ENCODE results near the gene GALNT2. TPM values are rescaled to one million over a fixed set of nuclear protein-coding genes. Genes with fewer than 3 reads are reported as not detected.

GALNT2 gene
- total RNA-seq, 5 donors from 2014 or later (not counting 1 experiment from before 2014, with no cell fraction given), result 22.2 to 29.7 (median 23.5) TPM

- DNase-seq (no peak), ATAC-seq (replicated peaks in 1 of 4) (no peak)
- peaks cover 0 to 13% of the 10 kb centered on the region in 2 experiments for H3K27me3 ChIP-seq (replicated peaks in 1 of 2; ENCODE audit: control insufficient read depth in 2 of 2, extremely low read depth in 1 of 2, insufficient read depth in 2 of 2, low read length in 1 of 2)
- H3K36me3 Mint-ChIP-seq, result no peaks in the 10 kb centered on the region
- H3K4me3 Mint-ChIP-seq, result no peak overlapping the region
- no peak overlapping the region for H3K27ac ChIP-seq (ENCODE audit: low read length)
- H3K36me3 ChIP-seq (ENCODE audit: control insufficient read depth in 2 of 2, extremely low read depth in 1 of 2, insufficient read depth in 1 of 2, low read length in 1 of 2), result no peaks in the 10 kb centered on the region
- CTCF ChIA-PET, result no interaction called here
- H3K27me3 Mint-ChIP-seq, result peaks cover 0 to 6% of the 10 kb centered on the region in 2 donors
- no peaks in the 10 kb centered on the region for H3K9me3 ChIP-seq
- no peaks in the 10 kb centered on the region for H3K9me3 Mint-ChIP-seq
- 73% methylated on average over 11 of the region's 15 CpGs for WGBS (ENCODE audit: insufficient coverage)
- H3K4me3 ChIP-seq (ENCODE audit: control insufficient read depth in 1 of 2, extremely low read depth in 1 of 2, low read length in 1 of 2), result no peak overlapping the region
- no peak overlapping the region for H3K27ac Mint-ChIP-seq
- POLR2A ChIA-PET, result no interaction called here
- H3K4me1 ChIP-seq (ENCODE audit: control insufficient read depth in 1 of 2, extremely low read depth in 1 of 2, insufficient read depth in 2 of 2, low read length in 2 of 2), result no peaks in the 10 kb centered on the region
- H3K4me1 Mint-ChIP-seq, result no peaks in the 10 kb centered on the region
Measured at GRCh38 chr1:230299191-230300006, 232.4 kb downstream of the GALNT2 start.

GRCh38 chr1:230300322-230301301, 233.6 kb downstream of the GALNT2 start:
- Histone ChIP-seq H3K27ac (ENCODE audit: low read length) (no peak overlapping the region), H3K27me3 (replicated peaks in 1 of 2; ENCODE audit: control insufficient read depth in 2 of 2, extremely low read depth in 1 of 2, insufficient read depth in 2 of 2, low read length in 1 of 2) (peaks cover 0 to 13% of the 10 kb centered on the region in 2 experiments), H3K9me3 (no peaks in the 10 kb centered on the region), H3K4me3 (ENCODE audit: control insufficient read depth in 1 of 2, extremely low read depth in 1 of 2, low read length in 1 of 2) (no peak overlapping the region), H3K36me3 (ENCODE audit: control insufficient read depth in 2 of 2, extremely low read depth in 1 of 2, insufficient read depth in 1 of 2, low read length in 1 of 2) (no peaks in the 10 kb centered on the region), H3K4me1 (ENCODE audit: control insufficient read depth in 1 of 2, extremely low read depth in 1 of 2, insufficient read depth in 2 of 2, low read length in 2 of 2) (no peaks in the 10 kb centered on the region)
- ATAC-seq (replicated peaks in 1 of 4) (no peak), DNase-seq (no peak)
- POLR2A ChIA-PET, result interaction anchor here in 1 of 2 donors (0.6 kb wide), 1 partner anchor 1049 kb away, joined by 3 read pairs; no protein-coding TSS in a partner anchor
- no peaks in the 10 kb centered on the region for H3K27me3 Mint-ChIP-seq
- no peaks in the 10 kb centered on the region for H3K36me3 Mint-ChIP-seq
- CTCF ChIA-PET, result no interaction called here
- no peak overlapping the region for H3K27ac Mint-ChIP-seq
- no peak overlapping the region for H3K4me3 Mint-ChIP-seq
- no peaks in the 10 kb centered on the region for H3K4me1 Mint-ChIP-seq
- H3K9me3 Mint-ChIP-seq, result no peaks in the 10 kb centered on the region
- WGBS (ENCODE audit: insufficient coverage), result 59% methylated on average over 3 of the region's 26 CpGs

- 90% methylated on average over 8 of the region's 8 CpGs for WGBS (ENCODE audit: insufficient coverage)
- no peak for DNase-seq
- no peaks in the 10 kb centered on the region for H3K9me3 ChIP-seq
- no peaks in the 10 kb centered on the region for H3K36me3 Mint-ChIP-seq
- H3K4me3 Mint-ChIP-seq, result no peak overlapping the region
- no peaks in the 10 kb centered on the region for H3K36me3 ChIP-seq (ENCODE audit: control insufficient read depth in 2 of 2, extremely low read depth in 1 of 2, insufficient read depth in 1 of 2, low read length in 1 of 2)
- H3K27me3 ChIP-seq (replicated peaks in 1 of 2; ENCODE audit: control insufficient read depth in 2 of 2, extremely low read depth in 1 of 2, insufficient read depth in 2 of 2, low read length in 1 of 2), result peaks cover 0 to 7% of the 10 kb centered on the region in 2 experiments
- H3K27me3 Mint-ChIP-seq, result no peaks in the 10 kb centered on the region
- no peak overlapping the region for H3K4me3 ChIP-seq (ENCODE audit: control insufficient read depth in 1 of 2, extremely low read depth in 1 of 2, low read length in 1 of 2)
- CTCF ChIA-PET, result no interaction called here
- no peak overlapping the region for H3K27ac ChIP-seq (ENCODE audit: low read length)
- no peaks in the 10 kb centered on the region for H3K9me3 Mint-ChIP-seq
- H3K27ac Mint-ChIP-seq, result no peak overlapping the region
- POLR2A ChIA-PET, result no interaction called here
- no peaks in the 10 kb centered on the region for H3K4me1 ChIP-seq (ENCODE audit: control insufficient read depth in 1 of 2, extremely low read depth in 1 of 2, insufficient read depth in 2 of 2, low read length in 2 of 2)
- ATAC-seq (replicated peaks in 1 of 4), result no peak
- peaks cover 0 to 3% (median 2%) of the 10 kb centered on the region in 3 donors for H3K4me1 Mint-ChIP-seq
Measured at GRCh38 chr1:230301322-230301721, 234.3 kb downstream of the GALNT2 start.

GRCh38 chr1:230301822-230302221, 234.8 kb downstream of the GALNT2 start:
- no peaks in the 10 kb centered on the region for H3K27me3 Mint-ChIP-seq
- POLR2A ChIA-PET, result no interaction called here
- no peak overlapping the region for H3K27ac Mint-ChIP-seq
- H3K27ac ChIP-seq (ENCODE audit: low read length), result no peak overlapping the region
- H3K9me3 ChIP-seq, result no peaks in the 10 kb centered on the region
- H3K4me3 Mint-ChIP-seq, result no peak overlapping the region
- no peaks in the 10 kb centered on the region for H3K36me3 Mint-ChIP-seq
- no peak overlapping the region for H3K4me3 ChIP-seq (ENCODE audit: control insufficient read depth in 1 of 2, extremely low read depth in 1 of 2, low read length in 1 of 2)
- no peak for ATAC-seq (replicated peaks in 1 of 4)
- H3K9me3 Mint-ChIP-seq, result no peaks in the 10 kb centered on the region
- peaks cover 0 to 6% of the 10 kb centered on the region in 2 experiments for H3K27me3 ChIP-seq (replicated peaks in 1 of 2; ENCODE audit: control insufficient read depth in 2 of 2, extremely low read depth in 1 of 2, insufficient read depth in 2 of 2, low read length in 1 of 2)
- H3K4me1 Mint-ChIP-seq, result peaks cover 0 to 3% (median 2%) of the 10 kb centered on the region in 3 donors
- no peak for DNase-seq
- no peaks in the 10 kb centered on the region for H3K36me3 ChIP-seq (ENCODE audit: control insufficient read depth in 2 of 2, extremely low read depth in 1 of 2, insufficient read depth in 1 of 2, low read length in 1 of 2)
- WGBS (ENCODE audit: insufficient coverage), result 83% methylated on average over 6 of the region's 6 CpGs
- CTCF ChIA-PET, result no interaction called here
- no peaks in the 10 kb centered on the region for H3K4me1 ChIP-seq (ENCODE audit: control insufficient read depth in 1 of 2, extremely low read depth in 1 of 2, insufficient read depth in 2 of 2, low read length in 2 of 2)

- Mint-ChIP-seq H3K27ac (no peak overlapping the region), H3K4me1 (peaks cover 0 to 3% (median 2%) of the 10 kb centered on the region in 3 donors), H3K36me3 (no peaks in the 10 kb centered on the region), H3K4me3 (no peak overlapping the region), H3K9me3 (no peaks in the 10 kb centered on the region), H3K27me3 (no peaks in the 10 kb centered on the region)
- Histone ChIP-seq H3K9me3 (no peaks in the 10 kb centered on the region), H3K4me3 (ENCODE audit: control insufficient read depth in 1 of 2, extremely low read depth in 1 of 2, low read length in 1 of 2) (no peak overlapping the region), H3K36me3 (ENCODE audit: control insufficient read depth in 2 of 2, extremely low read depth in 1 of 2, insufficient read depth in 1 of 2, low read length in 1 of 2) (no peaks in the 10 kb centered on the region), H3K27me3 (replicated peaks in 1 of 2; ENCODE audit: control insufficient read depth in 2 of 2, extremely low read depth in 1 of 2, insufficient read depth in 2 of 2, low read length in 1 of 2) (peaks cover 0 to 6% of the 10 kb centered on the region in 2 experiments), H3K4me1 (ENCODE audit: control insufficient read depth in 1 of 2, extremely low read depth in 1 of 2, insufficient read depth in 2 of 2, low read length in 2 of 2) (no peaks in the 10 kb centered on the region), H3K27ac (ENCODE audit: low read length) (no peak overlapping the region)
- no peak for ATAC-seq (replicated peaks in 1 of 4)
- ChIA-PET CTCF (no interaction called here), POLR2A (no interaction called here)
- no peak for DNase-seq
- WGBS (ENCODE audit: insufficient coverage), result 77% methylated on average over 3 of the region's 6 CpGs
Measured at GRCh38 chr1:230303069-230303468, 236.0 kb downstream of the GALNT2 start.

- Histone ChIP-seq H3K27ac (ENCODE audit: low read length) (no peak overlapping the region), H3K9me3 (no peaks in the 10 kb centered on the region), H3K27me3 (replicated peaks in 1 of 2; ENCODE audit: control insufficient read depth in 2 of 2, extremely low read depth in 1 of 2, insufficient read depth in 2 of 2, low read length in 1 of 2) (peaks cover 0 to 10% of the 10 kb centered on the region in 2 experiments), H3K4me1 (ENCODE audit: control insufficient read depth in 1 of 2, extremely low read depth in 1 of 2, insufficient read depth in 2 of 2, low read length in 2 of 2) (no peaks in the 10 kb centered on the region), H3K36me3 (ENCODE audit: control insufficient read depth in 2 of 2, extremely low read depth in 1 of 2, insufficient read depth in 1 of 2, low read length in 1 of 2) (no peaks in the 10 kb centered on the region), H3K4me3 (ENCODE audit: control insufficient read depth in 1 of 2, extremely low read depth in 1 of 2, low read length in 1 of 2) (no peak overlapping the region)
- H3K27me3 Mint-ChIP-seq, result no peaks in the 10 kb centered on the region
- no peaks in the 10 kb centered on the region for H3K36me3 Mint-ChIP-seq
- WGBS (ENCODE audit: insufficient coverage), result 45% methylated on average over 4 of the region's 6 CpGs
- H3K4me1 Mint-ChIP-seq, result peaks cover 0 to 3% (median 2%) of the 10 kb centered on the region in 3 donors
- CTCF ChIA-PET, result interaction anchor here in 1 of 2 donors (1.0 kb wide), 1 partner anchor 643 kb away, joined by 3 read pairs; no protein-coding TSS in a partner anchor
- no peak for ATAC-seq (replicated peaks in 1 of 4)
- no peak overlapping the region for H3K27ac Mint-ChIP-seq
- H3K9me3 Mint-ChIP-seq, result no peaks in the 10 kb centered on the region
- H3K4me3 Mint-ChIP-seq, result no peak overlapping the region
- DNase-seq, result no peak
- POLR2A ChIA-PET, result no interaction called here
Measured at GRCh38 chr1:230303822-230304221, 236.8 kb downstream of the GALNT2 start.

Measured in T-cell (primary cell).